ENCODE data around the gene NOTCH3.

NOTCH3 gene

GRCh38 chr19:15129856-15130585, 70.8 kb downstream of the NOTCH3 start:
- no peaks in the 10 kb centered on the region for H3K36me3 ChIP-seq (ENCODE audit: control insufficient read depth, insufficient read depth, low read length)
- no peak overlapping the region for H3K56ac ChIP-seq (ENCODE audit: low read length)
- no peak overlapping the region for H2BK120ac ChIP-seq (ENCODE audit: low read depth, low read length)
- no peaks in the 10 kb centered on the region for H3K79me1 ChIP-seq (ENCODE audit: low read length)
- no peak overlapping the region for H3K4me2 ChIP-seq (ENCODE audit: low read length)
- no peaks in the 10 kb centered on the region for H3K4me1 ChIP-seq (ENCODE audit: control insufficient read depth, low read depth, low read length)
- no peak overlapping the region for H2BK15ac ChIP-seq (replicated peaks; ENCODE audit: low read depth)
- no peaks in the 10 kb centered on the region for H3K79me2 ChIP-seq (ENCODE audit: control insufficient read depth, insufficient read depth, low read length)
- H3K27me3 ChIP-seq (ENCODE audit: insufficient read depth, low read length, poor library complexity) = no peaks in the 10 kb centered on the region
- no peak overlapping the region for H4K8ac ChIP-seq (ENCODE audit: low read depth, low read length)
- no peak overlapping the region for H2BK5ac ChIP-seq (ENCODE audit: low read length)
- no peak overlapping the region for H3K4ac ChIP-seq (ENCODE audit: low read depth, low read length)
- H3K9ac ChIP-seq (ENCODE audit: low read length) = no peak overlapping the region
- peak; percentile 28 for DNase-seq
- WGBS (ENCODE audit: extremely low coverage, insufficient coverage, low lambda C conversion rate) = no CpG with 5 or more reads among the region's 16 CpGs
- no peak overlapping the region for H3K4me3 ChIP-seq (ENCODE audit: low read length)
- no peak overlapping the region for H4K5ac ChIP-seq (ENCODE audit: low read length)
- H3K27ac ChIP-seq (ENCODE audit: low read depth, low read length) = no peak overlapping the region
- no peak overlapping the region for H2AK5ac ChIP-seq (ENCODE audit: low read length)
- no peak overlapping the region for H3K18ac ChIP-seq (ENCODE audit: low read length)
- no peak overlapping the region for H3K23ac ChIP-seq (ENCODE audit: low read length)

- Histone ChIP-seq H3K27me3 (ENCODE audit: insufficient read depth, low read length, poor library complexity) (no peaks in the 10 kb centered on the region), H4K8ac (ENCODE audit: low read depth, low read length) (no peak overlapping the region), H2BK15ac (replicated peaks; ENCODE audit: low read depth) (no peak overlapping the region), H2BK120ac (ENCODE audit: low read depth, low read length) (no peak overlapping the region), H4K5ac (ENCODE audit: low read length) (no peak overlapping the region), H3K4ac (ENCODE audit: low read depth, low read length) (no peak overlapping the region), H2BK5ac (ENCODE audit: low read length) (no peak overlapping the region), H3K79me2 (ENCODE audit: control insufficient read depth, insufficient read depth, low read length) (peaks cover 4% of the 10 kb centered on the region), H3K36me3 (ENCODE audit: control insufficient read depth, insufficient read depth, low read length) (no peaks in the 10 kb centered on the region), H3K4me2 (ENCODE audit: low read length) (no peak overlapping the region), H3K4me1 (ENCODE audit: control insufficient read depth, low read depth, low read length) (no peaks in the 10 kb centered on the region), H3K79me1 (ENCODE audit: low read length) (peaks cover 7% of the 10 kb centered on the region), H3K18ac (ENCODE audit: low read length) (no peak overlapping the region), H3K56ac (ENCODE audit: low read length) (no peak overlapping the region), H3K4me3 (ENCODE audit: low read length) (no peak overlapping the region), H3K23ac (ENCODE audit: low read length) (no peak overlapping the region), H3K9ac (ENCODE audit: low read length) (no peak overlapping the region), H2AK5ac (ENCODE audit: low read length) (no peak overlapping the region), H3K27ac (ENCODE audit: low read depth, low read length) (no peak overlapping the region)
- WGBS (ENCODE audit: extremely low coverage, insufficient coverage, low lambda C conversion rate) = no CpG with 5 or more reads among the region's 6 CpGs
- DNase-seq = no peak
These were observed 72.5 kb downstream of the NOTCH3 start for GRCh38 chr19:15128162-15128770.

GRCh38 chr19:15126131-15126910, 74.5 kb downstream of the NOTCH3 start:
- Histone ChIP-seq H2BK120ac (ENCODE audit: low read depth, low read length) (no peak overlapping the region), H3K27ac (ENCODE audit: low read depth, low read length) (no peak overlapping the region), H3K79me2 (ENCODE audit: control insufficient read depth, insufficient read depth, low read length) (peaks cover 4% of the 10 kb centered on the region), H2BK15ac (replicated peaks; ENCODE audit: low read depth) (no peak overlapping the region), H3K56ac (ENCODE audit: low read length) (peak overlapping the region; percentile 69), H3K79me1 (ENCODE audit: low read length) (peaks cover 9% of the 10 kb centered on the region), H2BK5ac (ENCODE audit: low read length) (no peak overlapping the region), H3K9ac (ENCODE audit: low read length) (peak overlapping the region; percentile 55), H4K5ac (ENCODE audit: low read length) (no peak overlapping the region), H3K4me3 (ENCODE audit: low read length) (no peak overlapping the region), H3K23ac (ENCODE audit: low read length) (no peak overlapping the region), H3K36me3 (ENCODE audit: control insufficient read depth, insufficient read depth, low read length) (no peaks in the 10 kb centered on the region), H4K8ac (ENCODE audit: low read depth, low read length) (no peak overlapping the region), H3K4ac (ENCODE audit: low read depth, low read length) (no peak overlapping the region), H3K4me1 (ENCODE audit: control insufficient read depth, low read depth, low read length) (no peaks in the 10 kb centered on the region), H3K18ac (ENCODE audit: low read length) (no peak overlapping the region), H3K27me3 (ENCODE audit: insufficient read depth, low read length, poor library complexity) (no peaks in the 10 kb centered on the region), H3K4me2 (ENCODE audit: low read length) (no peak overlapping the region), H2AK5ac (ENCODE audit: low read length) (no peak overlapping the region)
- no CpG with 5 or more reads among the region's 2 CpGs for WGBS (ENCODE audit: extremely low coverage, insufficient coverage, low lambda C conversion rate)
- DNase-seq = no peak

GRCh38 chr19:15125232-15126067, 75.3 kb downstream of the NOTCH3 start:
- H2AK5ac ChIP-seq (ENCODE audit: low read length) = no peak overlapping the region
- peak overlapping the region; percentile 82 for H2BK5ac ChIP-seq (ENCODE audit: low read length)
- H3K4me1 ChIP-seq (ENCODE audit: control insufficient read depth, low read depth, low read length) = no peaks in the 10 kb centered on the region
- no peak overlapping the region for H2BK120ac ChIP-seq (ENCODE audit: low read depth, low read length)
- WGBS (ENCODE audit: extremely low coverage, insufficient coverage, low lambda C conversion rate) = no CpG with 5 or more reads among the region's 61 CpGs
- H2BK15ac ChIP-seq (replicated peaks; ENCODE audit: low read depth) = no peak overlapping the region
- peaks cover 4% of the 10 kb centered on the region for H3K79me2 ChIP-seq (ENCODE audit: control insufficient read depth, insufficient read depth, low read length)
- H4K8ac ChIP-seq (ENCODE audit: low read depth, low read length) = no peak overlapping the region
- peak overlapping the region; percentile 85 for H3K4me2 ChIP-seq (ENCODE audit: low read length)
- H3K56ac ChIP-seq (ENCODE audit: low read length) = peak overlapping the region; percentile 97
- peak overlapping the region; percentile 56 for H3K27ac ChIP-seq (ENCODE audit: low read depth, low read length)
- no peak overlapping the region for H3K18ac ChIP-seq (ENCODE audit: low read length)
- H4K5ac ChIP-seq (ENCODE audit: low read length) = no peak overlapping the region
- no peak overlapping the region for H3K4ac ChIP-seq (ENCODE audit: low read depth, low read length)
- H3K79me1 ChIP-seq (ENCODE audit: low read length) = peaks cover 9% of the 10 kb centered on the region
- peak; percentile 99 for DNase-seq
- H3K9ac ChIP-seq (ENCODE audit: low read length) = peak overlapping the region; percentile 85
- H3K23ac ChIP-seq (ENCODE audit: low read length) = no peak overlapping the region
- H3K36me3 ChIP-seq (ENCODE audit: control insufficient read depth, insufficient read depth, low read length) = no peaks in the 10 kb centered on the region
- H3K4me3 ChIP-seq (ENCODE audit: low read length) = peak overlapping the region; percentile 63
- H3K27me3 ChIP-seq (ENCODE audit: insufficient read depth, low read length, poor library complexity) = no peaks in the 10 kb centered on the region

DNA sequence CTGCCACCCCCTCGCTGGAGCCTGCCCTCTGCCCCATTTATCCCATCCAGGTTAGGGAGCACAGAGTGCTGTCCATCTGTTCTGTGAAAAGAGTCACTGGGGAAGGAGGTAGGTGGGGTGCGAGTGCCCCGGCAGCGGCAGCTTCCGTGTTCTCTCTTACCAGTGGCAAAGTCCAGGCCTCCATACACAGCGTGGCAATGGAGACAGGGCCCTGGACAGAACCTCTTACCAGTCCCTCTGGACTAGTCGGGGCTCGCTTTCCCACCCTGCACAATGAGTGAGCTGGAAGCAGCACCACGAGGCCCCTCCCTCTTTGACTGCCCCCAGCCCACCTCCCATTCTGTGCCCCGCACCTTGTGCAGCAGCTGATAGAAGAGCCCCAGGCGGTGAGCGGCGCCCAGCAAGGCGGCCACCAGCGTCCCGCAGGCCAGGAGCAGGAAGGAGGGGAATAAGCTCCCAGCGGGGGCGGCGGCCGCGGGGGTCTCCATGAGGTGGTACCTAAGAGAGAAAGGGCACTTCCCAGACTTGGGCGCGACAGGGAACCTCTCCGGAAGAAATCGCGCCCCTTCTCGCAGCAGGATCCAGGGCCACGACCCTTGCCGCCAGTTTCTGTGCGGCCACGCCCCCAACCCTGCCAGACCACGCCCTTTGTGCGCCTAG, 76.1 kb downstream of the NOTCH3 start:
- Histone ChIP-seq H3K27me3 (ENCODE audit: insufficient read depth, low read length, poor library complexity) (no peaks in the 10 kb centered on the region), H3K56ac (ENCODE audit: low read length) (peak overlapping the region; percentile 97), H3K36me3 (ENCODE audit: control insufficient read depth, insufficient read depth, low read length) (no peaks in the 10 kb centered on the region), H2AK5ac (ENCODE audit: low read length) (no peak overlapping the region), H4K5ac (ENCODE audit: low read length) (no peak overlapping the region), H3K18ac (ENCODE audit: low read length) (no peak overlapping the region), H3K4me1 (ENCODE audit: control insufficient read depth, low read depth, low read length) (no peaks in the 10 kb centered on the region), H3K79me2 (ENCODE audit: control insufficient read depth, insufficient read depth, low read length) (peaks cover 4% of the 10 kb centered on the region), H2BK5ac (ENCODE audit: low read length) (no peak overlapping the region), H2BK15ac (replicated peaks; ENCODE audit: low read depth) (no peak overlapping the region), H3K9ac (ENCODE audit: low read length) (peak overlapping the region; percentile 85), H3K4ac (ENCODE audit: low read depth, low read length) (no peak overlapping the region), H4K8ac (ENCODE audit: low read depth, low read length) (no peak overlapping the region), H3K4me3 (ENCODE audit: low read length) (peak overlapping the region; percentile 63), H3K4me2 (ENCODE audit: low read length) (peak overlapping the region; percentile 85), H3K23ac (ENCODE audit: low read length) (peak overlapping the region; percentile 9), H2BK120ac (ENCODE audit: low read depth, low read length) (no peak overlapping the region), H3K79me1 (ENCODE audit: low read length) (peaks cover 9% of the 10 kb centered on the region), H3K27ac (ENCODE audit: low read depth, low read length) (no peak overlapping the region)
- WGBS (ENCODE audit: extremely low coverage, insufficient coverage, low lambda C conversion rate) = no CpG with 5 or more reads among the region's 33 CpGs
- DNase-seq = no peak

Data from mesendoderm (in vitro differentiated cells).